GM23338 (cell line): ENCODE results near the gene DPH2. TPM values are rescaled to one million over a fixed set of nuclear protein-coding genes. Genes with fewer than 3 reads are reported as not detected.

ENCODE experiments used
- ATAC-seq: fragments of 200-7000 bp; cut with Tn5 transposase; 3 replicates; pipeline ENCODE4 v1.9.1; 2020
- DNase-seq: peaks from one replicate; pipeline ENCODE4 v3.0.0-alpha.2; 2015; ENCODE audit warnings: low spot score
- H2AFZ ChIP-seq: fragments of 200-600 bp; sonication (generic); 2 replicates; pipeline ENCODE4 v1.8.0; 2016; ENCODE audit warnings: antibody characterized with exemption, mild to moderate bottlenecking, moderate library complexity
- H3F3A ChIP-seq: fragments of 200-600 bp; sonication (generic); replicated peaks from 2 replicates; pipeline ENCODE4 v1.8.0; 2017; ENCODE audit warnings: antibody characterized with exemption, mixed run types, low read depth
- H3K27ac ChIP-seq: fragments of 200-600 bp; sonication (generic); 2 replicates; pipeline ENCODE4 v1.6.1; 2016; ENCODE audit warnings: low read depth
- H3K27me3 ChIP-seq: fragments of 200-600 bp; sonication (generic); 2 replicates; pipeline ENCODE4 v1.8.0; 2016; ENCODE audit warnings: mild to moderate bottlenecking, mixed run types, moderate library complexity; ENCODE audit not compliant: insufficient read depth
- H3K36me3 ChIP-seq: fragments of 200-600 bp; sonication (generic); 2 replicates; pipeline ENCODE4 v1.8.0; 2016; ENCODE audit warnings: mild to moderate bottlenecking; ENCODE audit not compliant: insufficient read depth
- H3K4me1 ChIP-seq: fragments of 200-600 bp; sonication (generic); 2 replicates; pipeline ENCODE4 v1.8.0; 2016; ENCODE audit warnings: mild to moderate bottlenecking, moderate library complexity; ENCODE audit not compliant: insufficient read depth
- H3K4me2 ChIP-seq: fragments of 200-600 bp; sonication (generic); 2 replicates; pipeline ENCODE4 v1.7.1; 2017; ENCODE audit warnings: mixed run types
- H3K4me3 ChIP-seq: fragments of 200-600 bp; sonication (generic); 2 replicates; pipeline ENCODE4 v1.6.1; 2016; ENCODE audit warnings: mixed run types
- H3K79me2 ChIP-seq: fragments of 200-600 bp; sonication (generic); replicated peaks from 2 replicates; pipeline ENCODE4 v1.8.0; 2017; ENCODE audit warnings: mild to moderate bottlenecking; ENCODE audit not compliant: insufficient read depth
- H3K9me2 ChIP-seq: fragments of 200-600 bp; sonication (generic); 2 replicates; pipeline ENCODE4 v1.8.0; 2017; ENCODE audit not compliant: insufficient read depth
- H4K20me1 ChIP-seq: fragments of 200-600 bp; sonication (generic); replicated peaks from 2 replicates; pipeline ENCODE4 v1.8.0; 2017; ENCODE audit warnings: mild to moderate bottlenecking; ENCODE audit not compliant: insufficient read depth
- H3K27ac Mint-ChIP-seq: 2 replicates; pipeline ENCODE4 v1.8.0; 2020; ENCODE audit warnings: inconsistent platforms, mild to moderate bottlenecking, moderate library complexity, mixed read lengths
- H3K27me3 Mint-ChIP-seq: 3 replicates; pipeline ENCODE4 v1.8.0; 2022; ENCODE audit warnings: low read depth, mild to moderate bottlenecking, moderate library complexity, mixed read lengths, inconsistent platforms; ENCODE audit not compliant: insufficient read depth, poor library complexity
- H3K36me3 Mint-ChIP-seq: 3 replicates; pipeline ENCODE4 v1.8.0; 2021; ENCODE audit warnings: low read depth, mild to moderate bottlenecking, inconsistent platforms, moderate library complexity, mixed read lengths
- H3K4me1 Mint-ChIP-seq: 3 replicates; pipeline ENCODE4 v1.8.0; 2020; ENCODE audit warnings: mild to moderate bottlenecking, inconsistent platforms, mixed read lengths
- H3K4me3 Mint-ChIP-seq: 3 replicates; pipeline ENCODE4 v1.8.0; 2021; ENCODE audit warnings: moderate library complexity, mild to moderate bottlenecking, inconsistent platforms, mixed read lengths
- H3K9me3 Mint-ChIP-seq: 3 replicates; pipeline ENCODE4 v1.8.0; 2020; ENCODE audit warnings: moderate library complexity, mild to moderate bottlenecking, inconsistent platforms, mixed read lengths
- CREB1 ChIP-seq: fragments of 250-450 bp; sonication (Bioruptor Pico); IDR thresholded peaks from 2 replicates; pipeline ENCODE4 v1.5.0; 2020; ENCODE audit warnings: low read depth, mild to moderate bottlenecking, moderate library complexity
- EZH2 ChIP-seq: fragments of 200-600 bp; sonication (generic); IDR thresholded peaks from one replicate; pipeline ENCODE4 v1.8.0; 2017; ENCODE audit warnings: antibody characterized with exemption, mild to moderate bottlenecking, low read depth; ENCODE audit not compliant: unreplicated experiment
- EZH2phosphoT487 ChIP-seq: fragments of 200-600 bp; sonication (generic); IDR thresholded peaks from one replicate; pipeline ENCODE4 v1.8.1; 2018; ENCODE audit warnings: antibody characterized with exemption; ENCODE audit not compliant: unreplicated experiment
- NANOG ChIP-seq: IDR thresholded peaks from 2 replicates; pipeline ENCODE4 v1.6.1; 2016; ENCODE audit warnings: antibody characterized with exemption, borderline replicate concordance
- POLR2AphosphoS5 ChIP-seq: IDR thresholded peaks from 2 replicates; pipeline ENCODE4 v1.6.1; 2016; ENCODE audit warnings: antibody characterized with exemption, low read depth
- STAT1 ChIP-seq: IDR thresholded peaks from one replicate; pipeline ENCODE4 v1.6.1; 2016; ENCODE audit warnings: antibody characterized with exemption; ENCODE audit not compliant: unreplicated experiment
- ZNF114 ChIP-seq: fragments of 250-450 bp; sonication (Bioruptor Pico); IDR thresholded peaks from 2 replicates; pipeline ENCODE4 v1.5.0; 2020; ENCODE audit warnings: mild to moderate bottlenecking, moderate library complexity
- ZNF331 ChIP-seq: fragments of 250-450 bp; sonication (Bioruptor Pico); IDR thresholded peaks from 2 replicates; pipeline ENCODE4 v1.5.0; 2020; ENCODE audit warnings: low read depth, mild to moderate bottlenecking, moderate library complexity
- polyA plus RNA-seq: library from polyadenylated mRNA; unstranded; fragments of >200 nt; fragmentation: Nextera tagmentation; extraction: Ambion mirVana; gene quantifications from 2 replicates; pipeline ENCODE4 v1.2.1, GENCODE V29; 2016
- total RNA-seq: library from RNA; depleted of rRNA; stranded (reverse); fragments of >200 nt; shearing (Covaris generic); gene quantifications from 2 replicates; pipeline ENCODE4 v1.2.3, GENCODE V29; 2014
- TF ChIP-seq, protein P1 (sequence below): fragments of 250-450 bp; sonication (Bioruptor Pico); IDR thresholded peaks from 2 replicates; pipeline ENCODE4 v1.5.0; 2020; ENCODE audit warnings: mild to moderate bottlenecking, moderate library complexity
- TF ChIP-seq, protein P2 (sequence below): IDR thresholded peaks from one replicate; pipeline ENCODE4 v1.6.1; 2018; ENCODE audit warnings: antibody characterized with exemption; ENCODE audit not compliant: unreplicated experiment
- TF ChIP-seq, protein P3 (sequence below), 2 experiments: fragments of 200-600 bp in 1 of 2; sonication (generic) in 1 of 2; conservative IDR thresholded peaks; 2 replicates each; pipeline versions ENCODE4 v1.5.1 to v1.6.1; 2016 to 2017; ENCODE audit warnings: antibody characterized with exemption in 2 of 2, low read depth in 2 of 2, mild to moderate bottlenecking in 2 of 2, moderate library complexity in 1 of 2
- TF ChIP-seq, protein P4 (sequence below): IDR thresholded peaks from 2 replicates; pipeline ENCODE4 v1.6.1; 2016; ENCODE audit warnings: antibody characterized with exemption

The DPH2 gene
- total and polyA plus RNA-seq, 2 experiments from 2014 or later = 32.1 to 90.3 TPM

DNA sequence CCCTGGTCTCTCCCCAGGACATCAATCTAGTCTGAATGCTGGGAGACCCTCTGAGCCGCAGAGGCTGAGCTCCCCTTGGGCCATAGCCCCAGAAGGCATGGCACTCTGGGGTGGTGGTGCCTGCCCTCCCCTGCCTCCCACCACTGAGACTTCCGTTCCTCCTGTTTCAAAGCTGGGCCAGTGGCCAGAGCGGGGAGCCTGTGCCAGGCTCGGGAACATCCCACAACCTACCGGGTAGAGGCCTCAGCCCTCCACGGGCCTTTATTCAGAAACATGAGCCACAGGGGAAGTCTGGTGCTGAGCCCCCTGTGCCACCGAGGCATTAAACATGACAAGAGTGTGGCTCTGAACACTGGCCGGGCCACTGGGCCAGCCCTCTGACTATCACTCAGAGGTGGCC, 29.6 kb downstream of the DPH2 start:
- ATAC-seq = no peak
- H3K4me3 ChIP-seq = no peak overlapping the region
- H3K4me2 ChIP-seq = no peak overlapping the region
- Mint-ChIP-seq H3K27me3 (peaks cover 12% of the 10 kb centered on the region), H3K4me1 (peaks cover 20% of the 10 kb centered on the region), H3K4me3 (no peak overlapping the region), H3K9me3 (no peaks in the 10 kb centered on the region), H3K27ac (no peak overlapping the region), H3K36me3 (peaks cover 52% of the 10 kb centered on the region)
- no peak overlapping the region for H2AFZ ChIP-seq
- no peak for DNase-seq
- H3K27me3 ChIP-seq = no peaks in the 10 kb centered on the region
- no peak overlapping the region for H3K27ac ChIP-seq
- TF ChIP-seq, protein P1, sequence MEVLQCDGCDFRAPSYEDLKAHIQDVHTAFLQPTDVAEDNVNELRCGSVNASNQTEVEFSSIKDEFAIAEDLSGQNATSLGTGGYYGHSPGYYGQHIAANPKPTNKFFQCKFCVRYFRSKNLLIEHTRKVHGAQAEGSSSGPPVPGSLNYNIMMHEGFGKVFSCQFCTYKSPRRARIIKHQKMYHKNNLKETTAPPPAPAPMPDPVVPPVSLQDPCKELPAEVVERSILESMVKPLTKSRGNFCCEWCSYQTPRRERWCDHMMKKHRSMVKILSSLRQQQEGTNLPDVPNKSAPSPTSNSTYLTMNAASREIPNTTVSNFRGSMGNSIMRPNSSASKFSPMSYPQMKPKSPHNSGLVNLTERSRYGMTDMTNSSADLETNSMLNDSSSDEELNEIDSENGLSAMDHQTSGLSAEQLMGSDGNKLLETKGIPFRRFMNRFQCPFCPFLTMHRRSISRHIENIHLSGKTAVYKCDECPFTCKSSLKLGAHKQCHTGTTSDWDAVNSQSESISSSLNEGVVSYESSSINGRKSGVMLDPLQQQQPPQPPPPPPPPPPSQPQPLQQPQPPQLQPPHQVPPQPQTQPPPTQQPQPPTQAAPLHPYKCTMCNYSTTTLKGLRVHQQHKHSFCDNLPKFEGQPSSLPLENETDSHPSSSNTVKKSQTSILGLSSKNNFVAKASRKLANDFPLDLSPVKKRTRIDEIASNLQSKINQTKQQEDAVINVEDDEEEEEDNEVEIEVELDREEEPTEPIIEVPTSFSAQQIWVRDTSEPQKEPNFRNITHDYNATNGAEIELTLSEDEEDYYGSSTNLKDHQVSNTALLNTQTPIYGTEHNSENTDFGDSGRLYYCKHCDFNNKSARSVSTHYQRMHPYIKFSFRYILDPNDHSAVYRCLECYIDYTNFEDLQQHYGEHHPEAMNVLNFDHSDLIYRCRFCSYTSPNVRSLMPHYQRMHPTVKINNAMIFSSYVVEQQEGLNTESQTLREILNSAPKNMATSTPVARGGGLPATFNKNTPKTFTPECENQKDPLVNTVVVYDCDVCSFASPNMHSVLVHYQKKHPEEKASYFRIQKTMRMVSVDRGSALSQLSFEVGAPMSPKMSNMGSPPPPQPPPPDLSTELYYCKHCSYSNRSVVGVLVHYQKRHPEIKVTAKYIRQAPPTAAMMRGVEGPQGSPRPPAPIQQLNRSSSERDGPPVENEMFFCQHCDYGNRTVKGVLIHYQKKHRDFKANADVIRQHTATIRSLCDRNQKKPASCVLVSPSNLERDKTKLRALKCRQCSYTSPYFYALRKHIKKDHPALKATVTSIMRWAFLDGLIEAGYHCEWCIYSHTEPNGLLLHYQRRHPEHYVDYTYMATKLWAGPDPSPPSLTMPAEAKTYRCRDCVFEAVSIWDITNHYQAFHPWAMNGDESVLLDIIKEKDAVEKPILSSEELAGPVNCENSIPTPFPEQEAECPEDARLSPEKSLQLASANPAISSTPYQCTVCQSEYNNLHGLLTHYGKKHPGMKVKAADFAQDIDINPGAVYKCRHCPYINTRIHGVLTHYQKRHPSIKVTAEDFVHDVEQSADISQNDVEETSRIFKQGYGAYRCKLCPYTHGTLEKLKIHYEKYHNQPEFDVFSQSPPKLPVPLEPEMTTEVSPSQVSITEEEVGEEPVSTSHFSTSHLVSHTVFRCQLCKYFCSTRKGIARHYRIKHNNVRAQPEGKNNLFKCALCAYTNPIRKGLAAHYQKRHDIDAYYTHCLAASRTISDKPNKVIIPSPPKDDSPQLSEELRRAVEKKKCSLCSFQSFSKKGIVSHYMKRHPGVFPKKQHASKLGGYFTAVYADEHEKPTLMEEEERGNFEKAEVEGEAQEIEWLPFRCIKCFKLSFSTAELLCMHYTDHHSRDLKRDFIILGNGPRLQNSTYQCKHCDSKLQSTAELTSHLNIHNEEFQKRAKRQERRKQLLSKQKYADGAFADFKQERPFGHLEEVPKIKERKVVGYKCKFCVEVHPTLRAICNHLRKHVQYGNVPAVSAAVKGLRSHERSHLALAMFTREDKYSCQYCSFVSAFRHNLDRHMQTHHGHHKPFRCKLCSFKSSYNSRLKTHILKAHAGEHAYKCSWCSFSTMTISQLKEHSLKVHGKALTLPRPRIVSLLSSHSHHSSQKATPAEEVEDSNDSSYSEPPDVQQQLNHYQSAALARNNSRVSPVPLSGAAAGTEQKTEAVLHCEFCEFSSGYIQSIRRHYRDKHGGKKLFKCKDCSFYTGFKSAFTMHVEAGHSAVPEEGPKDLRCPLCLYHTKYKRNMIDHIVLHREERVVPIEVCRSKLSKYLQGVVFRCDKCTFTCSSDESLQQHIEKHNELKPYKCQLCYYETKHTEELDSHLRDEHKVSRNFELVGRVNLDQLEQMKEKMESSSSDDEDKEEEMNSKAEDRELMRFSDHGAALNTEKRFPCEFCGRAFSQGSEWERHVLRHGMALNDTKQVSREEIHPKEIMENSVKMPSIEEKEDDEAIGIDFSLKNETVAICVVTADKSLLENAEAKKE (CRISPR knock-in tag) = no peak
- TF ChIP-seq EZH2 (no peak), CREB1 (CRISPR knock-in tag) (no peak), POLR2AphosphoS5 (no peak), STAT1 (no peak), ZNF331 (CRISPR knock-in tag) (no peak), ZNF114 (CRISPR knock-in tag) (no peak), NANOG (no peak), EZH2phosphoT487 (no peak)
- TF ChIP-seq, protein P2, sequence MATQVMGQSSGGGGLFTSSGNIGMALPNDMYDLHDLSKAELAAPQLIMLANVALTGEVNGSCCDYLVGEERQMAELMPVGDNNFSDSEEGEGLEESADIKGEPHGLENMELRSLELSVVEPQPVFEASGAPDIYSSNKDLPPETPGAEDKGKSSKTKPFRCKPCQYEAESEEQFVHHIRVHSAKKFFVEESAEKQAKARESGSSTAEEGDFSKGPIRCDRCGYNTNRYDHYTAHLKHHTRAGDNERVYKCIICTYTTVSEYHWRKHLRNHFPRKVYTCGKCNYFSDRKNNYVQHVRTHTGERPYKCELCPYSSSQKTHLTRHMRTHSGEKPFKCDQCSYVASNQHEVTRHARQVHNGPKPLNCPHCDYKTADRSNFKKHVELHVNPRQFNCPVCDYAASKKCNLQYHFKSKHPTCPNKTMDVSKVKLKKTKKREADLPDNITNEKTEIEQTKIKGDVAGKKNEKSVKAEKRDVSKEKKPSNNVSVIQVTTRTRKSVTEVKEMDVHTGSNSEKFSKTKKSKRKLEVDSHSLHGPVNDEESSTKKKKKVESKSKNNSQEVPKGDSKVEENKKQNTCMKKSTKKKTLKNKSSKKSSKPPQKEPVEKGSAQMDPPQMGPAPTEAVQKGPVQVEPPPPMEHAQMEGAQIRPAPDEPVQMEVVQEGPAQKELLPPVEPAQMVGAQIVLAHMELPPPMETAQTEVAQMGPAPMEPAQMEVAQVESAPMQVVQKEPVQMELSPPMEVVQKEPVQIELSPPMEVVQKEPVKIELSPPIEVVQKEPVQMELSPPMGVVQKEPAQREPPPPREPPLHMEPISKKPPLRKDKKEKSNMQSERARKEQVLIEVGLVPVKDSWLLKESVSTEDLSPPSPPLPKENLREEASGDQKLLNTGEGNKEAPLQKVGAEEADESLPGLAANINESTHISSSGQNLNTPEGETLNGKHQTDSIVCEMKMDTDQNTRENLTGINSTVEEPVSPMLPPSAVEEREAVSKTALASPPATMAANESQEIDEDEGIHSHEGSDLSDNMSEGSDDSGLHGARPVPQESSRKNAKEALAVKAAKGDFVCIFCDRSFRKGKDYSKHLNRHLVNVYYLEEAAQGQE = no peak
- TF ChIP-seq, protein P3, sequence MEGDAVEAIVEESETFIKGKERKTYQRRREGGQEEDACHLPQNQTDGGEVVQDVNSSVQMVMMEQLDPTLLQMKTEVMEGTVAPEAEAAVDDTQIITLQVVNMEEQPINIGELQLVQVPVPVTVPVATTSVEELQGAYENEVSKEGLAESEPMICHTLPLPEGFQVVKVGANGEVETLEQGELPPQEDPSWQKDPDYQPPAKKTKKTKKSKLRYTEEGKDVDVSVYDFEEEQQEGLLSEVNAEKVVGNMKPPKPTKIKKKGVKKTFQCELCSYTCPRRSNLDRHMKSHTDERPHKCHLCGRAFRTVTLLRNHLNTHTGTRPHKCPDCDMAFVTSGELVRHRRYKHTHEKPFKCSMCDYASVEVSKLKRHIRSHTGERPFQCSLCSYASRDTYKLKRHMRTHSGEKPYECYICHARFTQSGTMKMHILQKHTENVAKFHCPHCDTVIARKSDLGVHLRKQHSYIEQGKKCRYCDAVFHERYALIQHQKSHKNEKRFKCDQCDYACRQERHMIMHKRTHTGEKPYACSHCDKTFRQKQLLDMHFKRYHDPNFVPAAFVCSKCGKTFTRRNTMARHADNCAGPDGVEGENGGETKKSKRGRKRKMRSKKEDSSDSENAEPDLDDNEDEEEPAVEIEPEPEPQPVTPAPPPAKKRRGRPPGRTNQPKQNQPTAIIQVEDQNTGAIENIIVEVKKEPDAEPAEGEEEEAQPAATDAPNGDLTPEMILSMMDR (conservative IDR thresholded peaks at IDR 0.05; ENCODE audit: low read depth in 2 of 2) = no peak
- TF ChIP-seq, protein P4, sequence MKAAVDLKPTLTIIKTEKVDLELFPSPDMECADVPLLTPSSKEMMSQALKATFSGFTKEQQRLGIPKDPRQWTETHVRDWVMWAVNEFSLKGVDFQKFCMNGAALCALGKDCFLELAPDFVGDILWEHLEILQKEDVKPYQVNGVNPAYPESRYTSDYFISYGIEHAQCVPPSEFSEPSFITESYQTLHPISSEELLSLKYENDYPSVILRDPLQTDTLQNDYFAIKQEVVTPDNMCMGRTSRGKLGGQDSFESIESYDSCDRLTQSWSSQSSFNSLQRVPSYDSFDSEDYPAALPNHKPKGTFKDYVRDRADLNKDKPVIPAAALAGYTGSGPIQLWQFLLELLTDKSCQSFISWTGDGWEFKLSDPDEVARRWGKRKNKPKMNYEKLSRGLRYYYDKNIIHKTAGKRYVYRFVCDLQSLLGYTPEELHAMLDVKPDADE = no peak
- H3F3A ChIP-seq = peaks cover 3% of the 10 kb centered on the region; the same call in 1 of the 2 replicates
- H3K4me1 ChIP-seq = 0 out of 2 replicates have a peak, but pooled peaks cover 2% of the 10 kb centered on the region
- H3K9me2 ChIP-seq = no peaks in the 10 kb centered on the region
- H3K36me3 ChIP-seq = peaks cover 10% of the 10 kb centered on the region; the same call in 1 of the 2 replicates
- H4K20me1 ChIP-seq = no peaks in the 10 kb centered on the region; the same call in 1 of the 2 replicates
- no peaks in the 10 kb centered on the region for H3K79me2 ChIP-seq
